Coronary artery (tissue), 2 donors: Measurements from ENCODE around the gene KRTAP10-5.
"Not testable (repeated sequence)": the region's sequence is repeated elsewhere in the genome, so short reads cannot be mapped to it uniquely, and the experiment has no call there.

Experiments
- DNase-seq: peaks from one replicate; pipeline ENCODE4 v3.0.0-alpha.2; 2017; ENCODE audit warnings: low spot score
- H3K27ac ChIP-seq, 2 donors: fragments of 200-600 bp; sonication (generic); one replicate each; pipeline ENCODE4 v1.5.1; 2016 to 2019
- H3K4me3 ChIP-seq: fragments of 200-600 bp; sonication (generic); 2 replicates; pipeline ENCODE4 v1.5.1; 2016; ENCODE audit warnings: mild to moderate bottlenecking, moderate library complexity
- TF ChIP-seq, protein P1 (sequence below): fragments of 200-600 bp; sonication (generic); IDR thresholded peaks from one replicate; pipeline ENCODE4 v1.5.1; 2019; ENCODE audit warnings: antibody characterized with exemption

KRTAP10-5 gene

GRCh38 chr21:44580231-44580821, at the start of gene KRTAP10-5:
KRTAP10-5 (minus strand) TSS chr21:44580604; CDS start chr21:44580578, 26 bp downstream.
- not testable (repeated sequence) for DNase-seq, H3K27ac ChIP-seq, H3K4me3 ChIP-seq

- DNase-seq, result peak; percentile 69
- no peak overlapping the region for H3K27ac ChIP-seq
- no peak overlapping the region for H3K4me3 ChIP-seq
- TF ChIP-seq, protein P1, sequence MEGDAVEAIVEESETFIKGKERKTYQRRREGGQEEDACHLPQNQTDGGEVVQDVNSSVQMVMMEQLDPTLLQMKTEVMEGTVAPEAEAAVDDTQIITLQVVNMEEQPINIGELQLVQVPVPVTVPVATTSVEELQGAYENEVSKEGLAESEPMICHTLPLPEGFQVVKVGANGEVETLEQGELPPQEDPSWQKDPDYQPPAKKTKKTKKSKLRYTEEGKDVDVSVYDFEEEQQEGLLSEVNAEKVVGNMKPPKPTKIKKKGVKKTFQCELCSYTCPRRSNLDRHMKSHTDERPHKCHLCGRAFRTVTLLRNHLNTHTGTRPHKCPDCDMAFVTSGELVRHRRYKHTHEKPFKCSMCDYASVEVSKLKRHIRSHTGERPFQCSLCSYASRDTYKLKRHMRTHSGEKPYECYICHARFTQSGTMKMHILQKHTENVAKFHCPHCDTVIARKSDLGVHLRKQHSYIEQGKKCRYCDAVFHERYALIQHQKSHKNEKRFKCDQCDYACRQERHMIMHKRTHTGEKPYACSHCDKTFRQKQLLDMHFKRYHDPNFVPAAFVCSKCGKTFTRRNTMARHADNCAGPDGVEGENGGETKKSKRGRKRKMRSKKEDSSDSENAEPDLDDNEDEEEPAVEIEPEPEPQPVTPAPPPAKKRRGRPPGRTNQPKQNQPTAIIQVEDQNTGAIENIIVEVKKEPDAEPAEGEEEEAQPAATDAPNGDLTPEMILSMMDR, result no peak
These were observed 48.4 kb upstream of the KRTAP10-5 start for GRCh38 chr21:44628707-44629391.

- DNase-seq, H3K27ac ChIP-seq, H3K4me3 ChIP-seq: not testable (repeated sequence)
These were observed 47.4 kb upstream of the KRTAP10-5 start for GRCh38 chr21:44627831-44628233.

DNA sequence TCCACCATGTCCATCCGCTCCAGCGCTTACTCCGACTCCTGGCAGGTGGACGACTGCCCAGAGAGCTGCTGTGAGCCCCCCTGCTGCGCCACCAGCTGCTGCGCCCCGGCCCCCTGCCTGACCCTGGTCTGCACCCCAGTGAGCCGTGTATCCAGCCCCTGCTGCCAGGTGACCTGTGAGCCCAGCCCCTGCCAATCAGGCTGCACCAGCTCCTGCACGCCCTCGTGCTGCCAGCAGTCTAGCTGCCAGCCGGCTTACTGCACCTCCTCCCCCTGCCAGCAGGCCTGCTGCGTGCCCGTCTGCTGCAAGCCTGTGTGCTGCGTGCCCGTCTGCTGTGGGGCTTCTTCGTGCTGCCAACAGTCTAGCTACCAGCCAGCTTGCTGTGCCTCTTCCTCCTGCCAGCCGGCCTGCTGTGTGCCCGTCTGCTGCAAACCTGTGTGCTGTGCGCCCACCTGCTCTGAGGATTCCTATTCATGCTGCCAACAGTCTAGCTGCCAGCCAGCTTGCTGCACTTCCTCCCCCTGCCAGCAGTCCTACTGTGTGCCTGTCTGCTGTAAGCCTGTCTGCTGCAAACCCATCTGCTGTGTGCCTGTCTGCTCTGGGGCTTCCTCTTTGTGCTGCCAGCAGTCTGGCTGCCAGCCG, 46.9 kb upstream of the KRTAP10-5 start:
- DNase-seq, result peak; percentile 43
- H3K4me3 ChIP-seq, H3K27ac ChIP-seq: not testable (repeated sequence)

DNA sequence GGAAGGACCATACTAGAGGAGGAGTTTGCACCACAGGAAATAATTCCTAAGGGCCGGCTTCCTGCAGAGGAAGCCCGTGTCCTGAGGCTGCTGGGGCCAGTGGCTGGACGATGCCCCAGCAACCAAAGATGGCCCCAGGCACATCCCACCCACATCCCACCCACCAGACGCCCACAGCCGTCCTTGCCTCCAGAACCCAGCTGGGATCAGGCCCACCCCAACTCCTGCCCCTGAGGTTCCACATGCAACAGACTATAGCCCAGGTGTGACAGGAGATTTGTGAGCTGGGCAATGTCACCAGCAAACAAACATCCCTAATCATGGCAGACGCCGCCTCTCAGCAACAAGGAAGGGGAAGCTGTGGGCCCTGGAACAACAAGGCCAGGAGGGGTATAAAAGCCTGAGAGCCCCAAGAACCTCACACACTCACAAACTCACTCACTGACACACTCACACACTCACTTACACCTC, 46.3 kb upstream of the KRTAP10-5 start, which contains the start of gene KRTAP10-9:
TSS of gene KRTAP10-9 (plus strand) at position 421 of the 471 bp plus-strand sequence. CDS start 79 bp downstream, outside the sequence.
- peak; percentile 55 for DNase-seq
- TF ChIP-seq, protein P1, result no peak
- Histone ChIP-seq H3K4me3 (no peak within 1 kb of the TSS), H3K27ac (no peak within 1 kb of the TSS)

- no peak overlapping the region for H3K27ac ChIP-seq
- H3K4me3 ChIP-seq, result no peak overlapping the region
- TF ChIP-seq, protein P1, result no peak
- DNase-seq, result peak; percentile 35
These were observed 45.9 kb upstream of the KRTAP10-5 start for GRCh38 chr21:44626262-44626661.

- DNase-seq, result peak; percentile 46
- no peak overlapping the region for H3K27ac ChIP-seq
- TF ChIP-seq, protein P1, result no peak
- H3K4me3 ChIP-seq, result no peak overlapping the region
These were observed 45.4 kb upstream of the KRTAP10-5 start for GRCh38 chr21:44625756-44626155.

- DNase-seq, result no peak
- TF ChIP-seq, protein P1, result no peak
- no peak overlapping the region for H3K27ac ChIP-seq
- no peak overlapping the region for H3K4me3 ChIP-seq
These were observed 43.2 kb upstream of the KRTAP10-5 start for GRCh38 chr21:44623575-44623974.
